GM12872 (cell line): ENCODE data around the gene MEGF8.

Experiments used
- TF ChIP-seq, protein P1 (sequence below): IDR thresholded peaks from 3 replicates; pipeline ENCODE4 v1.5.1; 2011; ENCODE audit warnings: low read depth, mild to moderate bottlenecking, low read length, moderate library complexity; ENCODE audit not compliant: insufficient read depth

Gene MEGF8

DNA sequence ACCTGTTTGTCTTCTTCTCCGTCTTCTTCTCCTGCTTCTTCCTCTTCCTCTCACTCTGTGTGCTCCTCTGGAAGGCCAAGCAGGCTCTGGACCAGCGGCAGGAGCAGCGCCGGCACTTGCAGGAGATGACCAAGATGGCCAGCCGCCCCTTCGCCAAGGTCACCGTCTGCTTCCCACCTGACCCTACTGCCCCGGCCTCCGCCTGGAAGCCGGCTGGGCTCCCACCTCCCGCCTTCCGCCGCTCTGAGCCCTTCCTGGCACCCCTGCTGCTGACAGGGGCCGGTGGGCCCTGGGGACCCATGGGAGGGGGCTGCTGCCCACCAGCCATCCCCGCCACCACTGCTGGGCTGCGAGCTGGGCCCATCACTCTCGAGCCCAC is 50.7 kb downstream of the MEGF8 start:
- TF ChIP-seq, protein P1, sequence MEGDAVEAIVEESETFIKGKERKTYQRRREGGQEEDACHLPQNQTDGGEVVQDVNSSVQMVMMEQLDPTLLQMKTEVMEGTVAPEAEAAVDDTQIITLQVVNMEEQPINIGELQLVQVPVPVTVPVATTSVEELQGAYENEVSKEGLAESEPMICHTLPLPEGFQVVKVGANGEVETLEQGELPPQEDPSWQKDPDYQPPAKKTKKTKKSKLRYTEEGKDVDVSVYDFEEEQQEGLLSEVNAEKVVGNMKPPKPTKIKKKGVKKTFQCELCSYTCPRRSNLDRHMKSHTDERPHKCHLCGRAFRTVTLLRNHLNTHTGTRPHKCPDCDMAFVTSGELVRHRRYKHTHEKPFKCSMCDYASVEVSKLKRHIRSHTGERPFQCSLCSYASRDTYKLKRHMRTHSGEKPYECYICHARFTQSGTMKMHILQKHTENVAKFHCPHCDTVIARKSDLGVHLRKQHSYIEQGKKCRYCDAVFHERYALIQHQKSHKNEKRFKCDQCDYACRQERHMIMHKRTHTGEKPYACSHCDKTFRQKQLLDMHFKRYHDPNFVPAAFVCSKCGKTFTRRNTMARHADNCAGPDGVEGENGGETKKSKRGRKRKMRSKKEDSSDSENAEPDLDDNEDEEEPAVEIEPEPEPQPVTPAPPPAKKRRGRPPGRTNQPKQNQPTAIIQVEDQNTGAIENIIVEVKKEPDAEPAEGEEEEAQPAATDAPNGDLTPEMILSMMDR, result no peak

DNA sequence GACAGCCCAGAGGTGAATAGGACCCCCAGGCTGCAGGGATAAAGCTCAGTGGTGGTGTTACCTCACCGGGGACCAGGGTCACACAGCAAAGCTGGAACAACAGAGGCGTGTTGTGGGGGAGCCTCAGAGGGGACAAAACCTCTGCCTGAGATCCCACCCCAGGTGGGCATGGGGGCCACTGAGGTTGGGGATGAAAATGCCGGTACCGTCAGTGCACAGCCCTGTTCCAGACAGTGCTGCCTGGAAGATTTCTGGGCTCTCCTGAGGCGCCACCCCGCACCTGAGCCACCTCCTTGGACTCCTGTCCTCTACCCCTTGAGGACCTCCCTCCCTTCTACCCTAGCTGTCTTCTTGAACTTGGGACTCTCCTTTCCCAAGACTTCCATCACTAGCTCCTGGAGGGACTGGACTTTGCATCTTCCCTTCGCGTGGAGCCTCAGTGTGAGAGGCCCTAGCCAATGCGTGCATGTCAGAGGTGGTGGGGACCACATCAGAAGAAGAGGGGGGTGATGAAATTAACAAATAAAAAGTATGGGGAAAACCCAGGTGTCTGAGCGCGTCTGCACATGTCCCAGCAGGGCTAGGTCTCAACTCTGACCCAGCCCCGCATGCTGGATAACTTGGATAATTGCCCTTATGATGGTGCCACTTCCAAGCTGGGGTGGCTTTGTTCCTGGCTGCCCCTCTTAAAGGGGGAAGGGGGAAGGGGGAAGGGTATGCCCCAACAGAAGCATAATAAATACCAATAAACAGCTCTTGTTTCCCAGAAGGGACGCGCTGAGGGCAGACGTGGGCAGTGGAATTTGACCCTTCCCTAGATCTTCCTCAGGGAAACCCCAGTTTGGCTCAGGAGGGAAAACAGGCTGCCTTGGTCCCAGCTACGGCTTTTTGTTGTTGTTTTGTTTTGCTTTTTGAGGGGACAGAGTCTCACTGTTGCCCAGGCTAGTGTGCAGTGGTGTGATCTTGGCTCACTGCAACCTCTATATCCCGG is 53.1 kb downstream of the MEGF8 start:
- TF ChIP-seq, protein P1, result no peak

DNA sequence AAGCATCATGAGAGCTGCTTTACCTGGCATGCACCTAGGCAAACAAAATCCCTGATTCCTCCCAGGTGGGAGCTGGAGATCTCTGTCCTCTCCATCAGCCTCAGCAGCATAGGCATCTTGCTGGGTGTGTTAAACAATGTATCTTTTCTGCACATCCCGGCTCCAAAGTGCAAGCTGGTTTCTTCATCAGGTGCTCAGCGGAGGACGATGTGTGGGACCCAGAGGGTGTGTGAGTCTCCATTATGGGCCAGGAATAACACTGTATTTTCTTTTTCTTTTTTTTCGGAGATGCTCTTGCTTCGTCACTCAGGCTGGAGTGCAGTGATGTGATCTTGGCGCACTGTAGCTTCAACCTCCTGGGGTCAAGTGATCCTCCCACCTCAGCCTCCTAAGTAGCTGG is 54.7 kb downstream of the MEGF8 start:
- TF ChIP-seq, protein P1, result no peak

- TF ChIP-seq, protein P1, result peak; percentile 49
Measured at GRCh38 chr19:42386974-42387707, 61.7 kb downstream of the MEGF8 start.

GRCh38 chr19:42388851-42389489 is 63.5 kb downstream of the MEGF8 start:
- TF ChIP-seq, protein P1, result no peak

DNA sequence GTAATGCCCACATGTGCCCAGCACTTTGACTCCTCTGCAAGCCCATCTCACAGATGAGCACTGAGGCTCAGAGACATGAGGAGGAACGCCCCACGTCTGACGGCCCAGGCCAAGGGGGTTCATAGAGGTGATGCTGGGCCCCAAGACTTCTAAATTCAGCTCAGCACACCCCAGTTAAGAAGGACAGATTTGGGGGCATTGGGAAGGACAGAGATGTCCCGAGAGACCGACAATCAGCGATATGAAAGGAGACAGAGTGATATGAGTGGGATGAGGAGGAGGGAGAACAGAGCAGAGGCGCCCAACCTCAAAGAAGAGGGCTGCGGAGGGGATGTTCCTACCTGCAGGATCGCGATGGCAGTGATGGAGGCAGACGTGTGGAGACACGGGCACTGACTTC is 64.5 kb downstream of the MEGF8 start, which contains the start of gene CNFN:
Gene CNFN (minus strand): TSS at position 399 of the 400 bp plus-strand sequence. CDS start 1,260 bp downstream, outside the sequence.
- TF ChIP-seq, protein P1, result no peak

DNA sequence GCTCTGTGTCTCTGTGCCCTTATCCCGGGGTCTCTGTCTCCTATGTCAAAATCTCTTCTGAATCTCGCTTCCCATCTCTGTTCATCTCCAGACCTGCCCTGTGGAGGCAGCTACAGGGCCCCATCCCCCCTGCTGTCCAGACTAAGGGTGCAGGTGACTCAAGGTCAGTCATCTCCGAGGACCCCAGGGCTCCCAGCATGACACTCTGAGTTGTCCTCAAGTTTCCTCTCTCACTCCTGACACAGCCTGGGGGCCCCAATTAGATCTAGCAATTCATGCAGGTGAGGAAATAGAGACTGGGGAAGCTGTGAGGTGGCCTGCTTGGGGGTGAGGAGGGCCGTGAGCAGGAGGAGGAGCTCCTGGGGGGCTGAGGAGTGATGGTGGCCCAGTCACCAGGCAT is 66.7 kb downstream of the MEGF8 start:
- TF ChIP-seq, protein P1, result no peak
